Liver (tissue), 9 donors: ENCODE results near the gene PDE3B. TPM values are rescaled to one million over a fixed set of nuclear protein-coding genes. Genes with fewer than 3 reads are reported as not detected.
A peak's percentile ranks its signal among the peaks of the same experiment; 100 is the strongest.

ENCODE experiments used
- DNase-seq: peaks from one replicate; pipeline ENCODE4 v3.0.0-alpha.2; 2017; ENCODE audit warnings: low spot score
- H3K27ac ChIP-seq, 2 donors: one replicate each; pipeline ENCODE4 v1.7.0; 2013; ENCODE audit warnings: inconsistent platforms in 2 of 2, low read length in 2 of 2, control low read depth in 1 of 2, low read depth in 1 of 2, mild to moderate bottlenecking in 1 of 2
- H3K27me3 ChIP-seq, 4 donors: one replicate each; pipeline versions ENCODE4 v1.6.1 to v1.7.0; 2013; ENCODE audit warnings: low read length in 3 of 4, inconsistent platforms in 1 of 4, mild to moderate bottlenecking in 1 of 4, moderate library complexity in 1 of 4; ENCODE audit not compliant: control insufficient read depth in 4 of 4, insufficient read depth in 4 of 4
- H3K36me3 ChIP-seq, 4 donors: one replicate each; pipeline versions ENCODE4 v1.6.1 to v1.7.0; 2013; ENCODE audit warnings: low read length in 3 of 4, mild to moderate bottlenecking in 3 of 4, low read depth in 1 of 4, moderate library complexity in 1 of 4; ENCODE audit not compliant: control insufficient read depth in 4 of 4, insufficient read depth in 3 of 4
- H3K4me1 ChIP-seq, 4 donors: one replicate each; pipeline versions ENCODE4 v1.6.1 to v1.7.0; 2013; ENCODE audit warnings: low read length in 3 of 4, mild to moderate bottlenecking in 3 of 4, moderate library complexity in 1 of 4; ENCODE audit not compliant: control insufficient read depth in 4 of 4, insufficient read depth in 4 of 4
- H3K4me3 ChIP-seq, 3 donors: one replicate each; pipeline versions ENCODE4 v1.6.1 to v1.7.0; 2013; ENCODE audit warnings: low read length in 3 of 3, control low read depth in 1 of 3, low read depth in 1 of 3, mild to moderate bottlenecking in 1 of 3
- H3K9ac ChIP-seq, 2 donors: one replicate each; pipeline ENCODE4 v1.7.0; 2013; ENCODE audit warnings: low read length in 2 of 2, mild to moderate bottlenecking in 2 of 2, moderate library complexity in 2 of 2, control low read depth in 1 of 2, low read depth in 1 of 2
- H3K9me3 ChIP-seq, 4 donors: one replicate each; pipeline versions ENCODE4 v1.6.1 to v1.7.0; 2013; ENCODE audit warnings: low read length in 3 of 4; ENCODE audit not compliant: control insufficient read depth in 4 of 4
- ATF3 ChIP-seq: IDR thresholded peaks from 2 replicates; pipeline ENCODE4 v1.6.1; 2016; ENCODE audit warnings: antibody characterized with exemption
- EGR1 ChIP-seq, 2 donors: IDR thresholded peaks; 2 replicates each; pipeline ENCODE4 v1.6.1; 2016 to 2018; ENCODE audit warnings: antibody characterized with exemption in 2 of 2, low read depth in 2 of 2
- FOXA1 ChIP-seq: IDR thresholded peaks from 2 replicates; pipeline ENCODE4 v1.6.1; 2016; ENCODE audit warnings: antibody characterized with exemption
- FOXA2 ChIP-seq: IDR thresholded peaks from 2 replicates; pipeline ENCODE4 v1.6.1; 2016; ENCODE audit warnings: antibody characterized with exemption
- GABPA ChIP-seq, 2 donors: IDR thresholded peaks in 1 of 2; conservative IDR thresholded peaks in 1 of 2; 2 replicates each; pipeline ENCODE4 v1.6.1; 2016; ENCODE audit warnings: antibody characterized with exemption in 2 of 2, mild to moderate bottlenecking in 1 of 2, moderate library complexity in 1 of 2
- HNF4A ChIP-seq, 2 donors: conservative IDR thresholded peaks; 2 replicates each; pipeline ENCODE4 v1.6.1; 2016; ENCODE audit warnings: antibody characterized with exemption in 2 of 2, mild to moderate bottlenecking in 2 of 2
- HNF4G ChIP-seq: IDR thresholded peaks from 2 replicates; pipeline ENCODE4 v1.6.1; 2016; ENCODE audit warnings: antibody characterized with exemption
- JUND ChIP-seq, 2 donors: IDR thresholded peaks; 2 replicates each; pipeline ENCODE4 v1.6.1; 2016; ENCODE audit warnings: antibody characterized with exemption in 2 of 2
- NR2F2 ChIP-seq: IDR thresholded peaks from 2 replicates; pipeline ENCODE4 v1.6.1; 2016; ENCODE audit warnings: antibody characterized with exemption
- RAD21 ChIP-seq, 2 donors: IDR thresholded peaks; 2 replicates each; pipeline ENCODE4 v1.6.1; 2016; ENCODE audit warnings: antibody characterized with exemption in 2 of 2, mild to moderate bottlenecking in 2 of 2
- RXRA ChIP-seq, 2 donors: IDR thresholded peaks; 2 replicates each; pipeline ENCODE4 v1.6.1; 2017 to 2018; ENCODE audit warnings: antibody characterized with exemption in 2 of 2, mild to moderate bottlenecking in 1 of 2
- SP1 ChIP-seq: IDR thresholded peaks from 2 replicates; pipeline ENCODE4 v1.6.1; 2018; ENCODE audit warnings: antibody characterized with exemption, mild to moderate bottlenecking
- TAF1 ChIP-seq: conservative IDR thresholded peaks from 2 replicates; pipeline ENCODE4 v1.6.1; 2016; ENCODE audit warnings: antibody characterized with exemption, mild to moderate bottlenecking
- YY1 ChIP-seq: IDR thresholded peaks from 2 replicates; pipeline ENCODE4 v1.6.1; 2016; ENCODE audit warnings: antibody characterized with exemption, mild to moderate bottlenecking
- WGBS: extraction: QIAGEN DNeasy Blood & Tissue Kit; methylation state at CpG from one replicate; pipeline ENCODE4 v1.1.7; 2013; 5-methylcytosine and 5-hydroxymethylcytosine counted together
- polyA plus RNA-seq, 2 donors: library from polyadenylated mRNA; stranded (reverse) in 1 of 2; unstranded in 1 of 2; fragments of 200-250 nt in 1 of 2; fragments of >200 nt in 1 of 2; fragmentation: Nextera tagmentation in 1 of 2; extraction: Ambion mirVana in 1 of 2; gene quantifications; one replicate each; pipeline versions ENCODE4 v1.2.1 to v1.2.3, GENCODE V29; 2013 to 2015
- total RNA-seq, 2 donors: library from RNA; depleted of rRNA; stranded (reverse); fragments of >200 nt; gene quantifications; one replicate each; pipeline ENCODE4 v1.2.3, GENCODE V29; 2014
- TF ChIP-seq, protein P1 (sequence below): IDR thresholded peaks from 2 replicates; pipeline ENCODE4 v1.6.1; 2016; ENCODE audit warnings: antibody characterized with exemption, mild to moderate bottlenecking
- TF ChIP-seq, protein P2 (sequence below): IDR thresholded peaks from 2 replicates; pipeline ENCODE4 v1.6.1; 2016; ENCODE audit warnings: antibody characterized with exemption
- TF ChIP-seq, protein P3 (sequence below): fragments of 150-350 bp; IDR thresholded peaks from 2 replicates; pipeline ENCODE4 v1.5.1; 2017; ENCODE audit warnings: improper control_type of control experiment, low read depth, low read length; ENCODE audit not compliant: missing input control
- TF ChIP-seq, protein P4 (sequence below): IDR thresholded peaks from 2 replicates; pipeline ENCODE4 v1.6.1; 2016; ENCODE audit warnings: antibody characterized with exemption
- donor health status: healthy.
- donor health status: healthy.
- donor health status: healthy.
- donor health status: healthy.
- donor health status: healthy.

Gene PDE3B
- total and polyA plus RNA-seq, 4 donors: 11.3 to 43.1 (median 21.7) TPM

DNA sequence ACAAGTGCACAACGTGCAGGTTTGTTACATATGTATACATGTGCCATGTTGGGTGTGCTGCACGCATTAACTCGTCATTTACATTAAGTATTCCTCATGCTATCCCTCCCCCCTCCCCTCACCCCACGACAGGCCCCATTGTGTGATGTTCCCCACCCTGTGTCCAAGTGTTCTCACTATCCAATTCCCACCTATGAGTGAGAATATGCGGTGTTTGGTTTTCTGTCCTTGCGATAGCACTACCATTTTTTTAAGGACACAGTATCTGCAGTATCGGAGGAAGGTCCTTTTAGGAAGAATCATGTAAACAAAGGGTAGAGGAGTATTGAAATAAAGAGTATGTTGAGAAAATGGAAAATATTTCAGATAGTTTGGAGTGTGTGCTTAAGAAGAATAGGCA, 25.9 kb downstream of the PDE3B start (continued):
- TF ChIP-seq, protein P1, sequence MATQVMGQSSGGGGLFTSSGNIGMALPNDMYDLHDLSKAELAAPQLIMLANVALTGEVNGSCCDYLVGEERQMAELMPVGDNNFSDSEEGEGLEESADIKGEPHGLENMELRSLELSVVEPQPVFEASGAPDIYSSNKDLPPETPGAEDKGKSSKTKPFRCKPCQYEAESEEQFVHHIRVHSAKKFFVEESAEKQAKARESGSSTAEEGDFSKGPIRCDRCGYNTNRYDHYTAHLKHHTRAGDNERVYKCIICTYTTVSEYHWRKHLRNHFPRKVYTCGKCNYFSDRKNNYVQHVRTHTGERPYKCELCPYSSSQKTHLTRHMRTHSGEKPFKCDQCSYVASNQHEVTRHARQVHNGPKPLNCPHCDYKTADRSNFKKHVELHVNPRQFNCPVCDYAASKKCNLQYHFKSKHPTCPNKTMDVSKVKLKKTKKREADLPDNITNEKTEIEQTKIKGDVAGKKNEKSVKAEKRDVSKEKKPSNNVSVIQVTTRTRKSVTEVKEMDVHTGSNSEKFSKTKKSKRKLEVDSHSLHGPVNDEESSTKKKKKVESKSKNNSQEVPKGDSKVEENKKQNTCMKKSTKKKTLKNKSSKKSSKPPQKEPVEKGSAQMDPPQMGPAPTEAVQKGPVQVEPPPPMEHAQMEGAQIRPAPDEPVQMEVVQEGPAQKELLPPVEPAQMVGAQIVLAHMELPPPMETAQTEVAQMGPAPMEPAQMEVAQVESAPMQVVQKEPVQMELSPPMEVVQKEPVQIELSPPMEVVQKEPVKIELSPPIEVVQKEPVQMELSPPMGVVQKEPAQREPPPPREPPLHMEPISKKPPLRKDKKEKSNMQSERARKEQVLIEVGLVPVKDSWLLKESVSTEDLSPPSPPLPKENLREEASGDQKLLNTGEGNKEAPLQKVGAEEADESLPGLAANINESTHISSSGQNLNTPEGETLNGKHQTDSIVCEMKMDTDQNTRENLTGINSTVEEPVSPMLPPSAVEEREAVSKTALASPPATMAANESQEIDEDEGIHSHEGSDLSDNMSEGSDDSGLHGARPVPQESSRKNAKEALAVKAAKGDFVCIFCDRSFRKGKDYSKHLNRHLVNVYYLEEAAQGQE: no peak
- TF ChIP-seq HNF4A (conservative IDR thresholded peaks at IDR 0.05): no peak
- no peak for TF ChIP-seq EGR1 (IDR thresholded peaks at IDR 0.05; ENCODE audit: low read depth in 2 of 2)
- TF ChIP-seq FOXA1: no peak
- no peak for TF ChIP-seq YY1
- TF ChIP-seq NR2F2: no peak
- no peak for TF ChIP-seq SP1
- TF ChIP-seq, protein P2, sequence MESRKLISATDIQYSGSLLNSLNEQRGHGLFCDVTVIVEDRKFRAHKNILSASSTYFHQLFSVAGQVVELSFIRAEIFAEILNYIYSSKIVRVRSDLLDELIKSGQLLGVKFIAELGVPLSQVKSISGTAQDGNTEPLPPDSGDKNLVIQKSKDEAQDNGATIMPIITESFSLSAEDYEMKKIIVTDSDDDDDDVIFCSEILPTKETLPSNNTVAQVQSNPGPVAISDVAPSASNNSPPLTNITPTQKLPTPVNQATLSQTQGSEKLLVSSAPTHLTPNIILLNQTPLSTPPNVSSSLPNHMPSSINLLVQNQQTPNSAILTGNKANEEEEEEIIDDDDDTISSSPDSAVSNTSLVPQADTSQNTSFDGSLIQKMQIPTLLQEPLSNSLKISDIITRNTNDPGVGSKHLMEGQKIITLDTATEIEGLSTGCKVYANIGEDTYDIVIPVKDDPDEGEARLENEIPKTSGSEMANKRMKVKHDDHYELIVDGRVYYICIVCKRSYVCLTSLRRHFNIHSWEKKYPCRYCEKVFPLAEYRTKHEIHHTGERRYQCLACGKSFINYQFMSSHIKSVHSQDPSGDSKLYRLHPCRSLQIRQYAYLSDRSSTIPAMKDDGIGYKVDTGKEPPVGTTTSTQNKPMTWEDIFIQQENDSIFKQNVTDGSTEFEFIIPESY: no peak

- DNase-seq: no peak
- H3K36me3 ChIP-seq: no peaks in the 10 kb centered on the region
- no peak overlapping the region for H3K9ac ChIP-seq
- peaks cover 0 to 17% (median 10%) of the 10 kb centered on the region in 4 donors for H3K4me1 ChIP-seq
- WGBS: 41% methylated on average over 3 of the region's 3 CpGs
- TF ChIP-seq ATF3 (no peak), HNF4A (conservative IDR thresholded peaks at IDR 0.05) (peak; percentile 61 to 72), JUND (IDR thresholded peaks at IDR 0.05) (no peak), TAF1 (no peak), EGR1 (IDR thresholded peaks at IDR 0.05; ENCODE audit: low read depth in 2 of 2) (no peak), RAD21 (IDR thresholded peaks at IDR 0.05) (peak in 1 of 2 donors; percentile 28), RXRA (IDR thresholded peaks at IDR 0.05) (peak; percentile 20 to 21), NR2F2 (no peak), YY1 (peak; percentile 13), FOXA1 (no peak), SP1 (peak; percentile 31), HNF4G (peak; percentile 20), FOXA2 (no peak), GABPA (IDR thresholded peaks at IDR 0.05 in 1 of 2, conservative IDR thresholded peaks at IDR 0.05 in 1 of 2) (no peak)
- TF ChIP-seq, protein P2: no peak
- TF ChIP-seq, protein P1: no peak
- TF ChIP-seq, protein P3, sequence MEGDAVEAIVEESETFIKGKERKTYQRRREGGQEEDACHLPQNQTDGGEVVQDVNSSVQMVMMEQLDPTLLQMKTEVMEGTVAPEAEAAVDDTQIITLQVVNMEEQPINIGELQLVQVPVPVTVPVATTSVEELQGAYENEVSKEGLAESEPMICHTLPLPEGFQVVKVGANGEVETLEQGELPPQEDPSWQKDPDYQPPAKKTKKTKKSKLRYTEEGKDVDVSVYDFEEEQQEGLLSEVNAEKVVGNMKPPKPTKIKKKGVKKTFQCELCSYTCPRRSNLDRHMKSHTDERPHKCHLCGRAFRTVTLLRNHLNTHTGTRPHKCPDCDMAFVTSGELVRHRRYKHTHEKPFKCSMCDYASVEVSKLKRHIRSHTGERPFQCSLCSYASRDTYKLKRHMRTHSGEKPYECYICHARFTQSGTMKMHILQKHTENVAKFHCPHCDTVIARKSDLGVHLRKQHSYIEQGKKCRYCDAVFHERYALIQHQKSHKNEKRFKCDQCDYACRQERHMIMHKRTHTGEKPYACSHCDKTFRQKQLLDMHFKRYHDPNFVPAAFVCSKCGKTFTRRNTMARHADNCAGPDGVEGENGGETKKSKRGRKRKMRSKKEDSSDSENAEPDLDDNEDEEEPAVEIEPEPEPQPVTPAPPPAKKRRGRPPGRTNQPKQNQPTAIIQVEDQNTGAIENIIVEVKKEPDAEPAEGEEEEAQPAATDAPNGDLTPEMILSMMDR: no peak
- TF ChIP-seq, protein P4, sequence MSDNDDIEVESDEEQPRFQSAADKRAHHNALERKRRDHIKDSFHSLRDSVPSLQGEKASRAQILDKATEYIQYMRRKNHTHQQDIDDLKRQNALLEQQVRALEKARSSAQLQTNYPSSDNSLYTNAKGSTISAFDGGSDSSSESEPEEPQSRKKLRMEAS: no peak
- no peaks in the 10 kb centered on the region for H3K27me3 ChIP-seq
- H3K9me3 ChIP-seq: no peaks in the 10 kb centered on the region
- peak overlapping the region in 1 of 2 donors; percentile 28 for H3K27ac ChIP-seq
- H3K4me3 ChIP-seq: no peak overlapping the region
Observed at GRCh38 chr11:14669958-14670357, 26.4 kb downstream of the PDE3B start.
